ENCODE results near the gene NANOS1.

NANOS1 gene

GRCh38 chr10:119049777-119050176, 20.3 kb downstream of the NANOS1 start:
- Histone ChIP-seq H3K79me2 (ENCODE audit: insufficient read depth, low read length) (peaks cover 97% of the 10 kb centered on the region), H3K36me3 (ENCODE audit: insufficient read depth, low read length) (peaks cover 100% of the 10 kb centered on the region), H4K20me1 (ENCODE audit: insufficient read depth, low read length) (peaks cover 85% of the 10 kb centered on the region)

GRCh38 chr10:119051775-119052174, 22.3 kb downstream of the NANOS1 start:
- Histone ChIP-seq H3K4me3 (ENCODE audit: low read depth in 1 of 2, low read length in 2 of 2) (no peak overlapping the region), H3K9ac (ENCODE audit: low read depth, low read length) (no peak overlapping the region), H3K27ac (ENCODE audit: low read length) (no peak overlapping the region), H3K4me1 (ENCODE audit: insufficient read depth, low read length) (no peaks in the 10 kb centered on the region), H3K9me3 (ENCODE audit: insufficient read depth, low read length, severe bottlenecking) (no peaks in the 10 kb centered on the region), H3K36me3 (ENCODE audit: insufficient read depth, low read length) (peaks cover 100% of the 10 kb centered on the region), H2AFZ (ENCODE audit: low read depth, low read length) (no peak overlapping the region), H3K4me2 (ENCODE audit: insufficient read depth, low read length) (no peak overlapping the region), H3K79me2 (ENCODE audit: insufficient read depth, low read length) (peaks cover 97% of the 10 kb centered on the region), H4K20me1 (ENCODE audit: insufficient read depth, low read length) (peaks cover 72% of the 10 kb centered on the region), H3K27me3 (ENCODE audit: insufficient read depth, low read length, poor library complexity) (no peaks in the 10 kb centered on the region)
- DNase-seq (no peak), ATAC-seq (ENCODE audit: insufficient read depth, low read depth) (no peak)
- TF ChIP-seq EZH2 (IDR thresholded peaks at IDR 0.05; ENCODE audit: borderline replicate concordance, low read depth, low read length, severe bottlenecking) = no peak
- no peak for TF ChIP-seq CTCF (IDR thresholded peaks at IDR 0.05; ENCODE audit: borderline replicate concordance, extremely low read depth, low read length, poor library complexity, severe bottlenecking)

More at GRCh38 chr10:119049777-119050176, 20.3 kb downstream of the NANOS1 start:
- Histone ChIP-seq H2AFZ (ENCODE audit: low read depth, low read length) (no peak overlapping the region), H3K9me3 (ENCODE audit: insufficient read depth, low read length, severe bottlenecking) (no peaks in the 10 kb centered on the region), H3K4me2 (ENCODE audit: insufficient read depth, low read length) (no peak overlapping the region), H3K4me1 (ENCODE audit: insufficient read depth, low read length) (no peaks in the 10 kb centered on the region), H3K27me3 (ENCODE audit: insufficient read depth, low read length, poor library complexity) (no peaks in the 10 kb centered on the region), H3K4me3 (ENCODE audit: low read depth in 1 of 2, low read length in 2 of 2) (no peak overlapping the region), H3K27ac (ENCODE audit: low read length) (no peak overlapping the region), H3K9ac (ENCODE audit: low read depth, low read length) (no peak overlapping the region)
- DNase-seq = no peak
- TF ChIP-seq CTCF (IDR thresholded peaks at IDR 0.05; ENCODE audit: borderline replicate concordance, extremely low read depth, low read length, poor library complexity, severe bottlenecking) (no peak), EZH2 (IDR thresholded peaks at IDR 0.05; ENCODE audit: borderline replicate concordance, low read depth, low read length, severe bottlenecking) (no peak)
- ATAC-seq (ENCODE audit: insufficient read depth, low read depth) = no peak

DNA sequence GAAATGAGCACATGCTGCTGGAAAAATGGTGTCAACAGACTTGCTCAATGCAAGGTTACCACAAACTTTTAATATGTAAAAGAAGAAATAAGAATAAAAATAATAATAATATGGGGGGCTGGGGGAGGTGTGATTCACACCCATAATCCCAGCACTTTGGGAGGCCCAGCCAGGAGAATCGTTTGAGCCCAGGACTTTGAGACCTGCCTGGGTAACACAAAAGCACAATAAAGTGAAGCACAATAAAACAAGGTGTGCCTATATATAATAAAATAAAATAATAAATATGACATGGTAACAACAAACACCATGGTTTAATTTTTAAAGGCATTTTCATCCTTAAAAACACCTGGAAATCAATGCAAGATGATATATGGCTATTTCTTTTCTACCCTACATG, 26.0 kb downstream of the NANOS1 start:
- no peak overlapping the region for H2AFZ ChIP-seq (ENCODE audit: low read depth, low read length)
- TF ChIP-seq CTCF (IDR thresholded peaks at IDR 0.05; ENCODE audit: borderline replicate concordance, extremely low read depth, low read length, poor library complexity, severe bottlenecking) (no peak), EZH2 (IDR thresholded peaks at IDR 0.05; ENCODE audit: borderline replicate concordance, low read depth, low read length, severe bottlenecking) (no peak)
- no peaks in the 10 kb centered on the region for H3K27me3 ChIP-seq (ENCODE audit: insufficient read depth, low read length, poor library complexity)
- H4K20me1 ChIP-seq (ENCODE audit: insufficient read depth, low read length) = peaks cover 66% of the 10 kb centered on the region
- H3K9me3 ChIP-seq (ENCODE audit: insufficient read depth, low read length, severe bottlenecking) = no peaks in the 10 kb centered on the region
- peaks cover 100% of the 10 kb centered on the region for H3K36me3 ChIP-seq (ENCODE audit: insufficient read depth, low read length)
- H3K27ac ChIP-seq (ENCODE audit: low read length) = no peak overlapping the region
- no peak overlapping the region for H3K4me3 ChIP-seq (ENCODE audit: low read depth in 1 of 2, low read length in 2 of 2)
- H3K4me2 ChIP-seq (ENCODE audit: insufficient read depth, low read length) = no peak overlapping the region
- ATAC-seq (ENCODE audit: insufficient read depth, low read depth) = no peak
- H3K4me1 ChIP-seq (ENCODE audit: insufficient read depth, low read length) = no peaks in the 10 kb centered on the region
- no peak overlapping the region for H3K9ac ChIP-seq (ENCODE audit: low read depth, low read length)
- peaks cover 96% of the 10 kb centered on the region for H3K79me2 ChIP-seq (ENCODE audit: insufficient read depth, low read length)
- no peak for DNase-seq

GRCh38 chr10:119058010-119058409, 28.5 kb downstream of the NANOS1 start:
- no peak for DNase-seq
- H3K79me2 ChIP-seq (ENCODE audit: insufficient read depth, low read length) = peaks cover 96% of the 10 kb centered on the region
- no peak overlapping the region for H3K27ac ChIP-seq (ENCODE audit: low read length)
- H3K9ac ChIP-seq (ENCODE audit: low read depth, low read length) = no peak overlapping the region
- H3K9me3 ChIP-seq (ENCODE audit: insufficient read depth, low read length, severe bottlenecking) = no peaks in the 10 kb centered on the region
- peaks cover 59% of the 10 kb centered on the region for H4K20me1 ChIP-seq (ENCODE audit: insufficient read depth, low read length)
- no peak overlapping the region for H3K4me3 ChIP-seq (ENCODE audit: low read depth in 1 of 2, low read length in 2 of 2)
- no peaks in the 10 kb centered on the region for H3K4me1 ChIP-seq (ENCODE audit: insufficient read depth, low read length)
- TF ChIP-seq EZH2 (IDR thresholded peaks at IDR 0.05; ENCODE audit: borderline replicate concordance, low read depth, low read length, severe bottlenecking) (no peak), CTCF (IDR thresholded peaks at IDR 0.05; ENCODE audit: borderline replicate concordance, extremely low read depth, low read length, poor library complexity, severe bottlenecking) (no peak)
- no peak for ATAC-seq (ENCODE audit: insufficient read depth, low read depth)
- H3K36me3 ChIP-seq (ENCODE audit: insufficient read depth, low read length) = peaks cover 100% of the 10 kb centered on the region
- no peaks in the 10 kb centered on the region for H3K27me3 ChIP-seq (ENCODE audit: insufficient read depth, low read length, poor library complexity)
- H3K4me2 ChIP-seq (ENCODE audit: insufficient read depth, low read length) = no peak overlapping the region
- no peak overlapping the region for H2AFZ ChIP-seq (ENCODE audit: low read depth, low read length)

All from DND-41 (cell line).